ENCODE data around the gene HIVEP3. TPM values are rescaled to one million over a fixed set of nuclear protein-coding genes. Genes with fewer than 3 reads are reported as not detected.

HIVEP3 gene
- total RNA-seq, 2 experiments from 2014 or later = 18.6 to 20.4 TPM

- H3K9me3 Mint-ChIP-seq = no peaks in the 10 kb centered on the region
- H3K36me3 Mint-ChIP-seq (ENCODE audit: low read depth) = no peaks in the 10 kb centered on the region
- peaks cover 24% of the 10 kb centered on the region for H3K4me1 Mint-ChIP-seq (ENCODE audit: low read depth)
- ChIA-PET POLR2A (no interaction called here), CTCF (no interaction called here)
- intact Hi-C loops (cut with micrococcal nuclease) = no loop called here
- no peaks in the 10 kb centered on the region for H3K27me3 Mint-ChIP-seq
- DNase-seq (no peak), ATAC-seq (no peak)
- no peak overlapping the region for H3K4me3 Mint-ChIP-seq
- peak overlapping the region; percentile 35 for H3K27ac Mint-ChIP-seq
- no peak for TF ChIP-seq CTCF (IDR thresholded peaks at IDR 0.05)
Measured at GRCh38 chr1:41691424-41691823, 227.3 kb downstream of the HIVEP3 start.

- TF ChIP-seq CTCF (IDR thresholded peaks at IDR 0.05) = no peak
- Mint-ChIP-seq H3K9me3 (no peaks in the 10 kb centered on the region), H3K4me3 (no peak overlapping the region), H3K27ac (no peak overlapping the region), H3K27me3 (no peaks in the 10 kb centered on the region), H3K4me1 (ENCODE audit: low read depth) (peaks cover 30% of the 10 kb centered on the region), H3K36me3 (ENCODE audit: low read depth) (no peaks in the 10 kb centered on the region)
- ChIA-PET POLR2A (no interaction called here), CTCF (no interaction called here)
- intact Hi-C loops (cut with micrococcal nuclease) = no loop called here
- ATAC-seq = no peak
- no peak for DNase-seq
Measured at GRCh38 chr1:41690331-41690730, 228.4 kb downstream of the HIVEP3 start.

GRCh38 chr1:41689558-41689981, 229.2 kb downstream of the HIVEP3 start:
- Mint-ChIP-seq H3K27ac (no peak overlapping the region), H3K4me1 (ENCODE audit: low read depth) (peaks cover 37% of the 10 kb centered on the region), H3K27me3 (no peaks in the 10 kb centered on the region), H3K4me3 (no peak overlapping the region), H3K36me3 (ENCODE audit: low read depth) (no peaks in the 10 kb centered on the region), H3K9me3 (no peaks in the 10 kb centered on the region)
- no peak for TF ChIP-seq CTCF (IDR thresholded peaks at IDR 0.05)
- ATAC-seq = no peak
- CTCF ChIA-PET = no interaction called here
- intact Hi-C loops (cut with micrococcal nuclease) = no loop called here
- DNase-seq = no peak
- POLR2A ChIA-PET = no interaction called here

- no peaks in the 10 kb centered on the region for H3K27me3 Mint-ChIP-seq
- no peak overlapping the region for H3K4me3 Mint-ChIP-seq
- POLR2A ChIA-PET = interaction anchor here (0.9 kb wide), 1 partner anchor 105 kb away, joined by 3 read pairs; no protein-coding TSS in a partner anchor
- peaks cover 41% of the 10 kb centered on the region for H3K4me1 Mint-ChIP-seq (ENCODE audit: low read depth)
- no peak overlapping the region for H3K27ac Mint-ChIP-seq
- ATAC-seq (no peak), DNase-seq (no peak)
- intact Hi-C loops (cut with micrococcal nuclease) = no loop called here
- CTCF ChIA-PET = no interaction called here
- no peaks in the 10 kb centered on the region for H3K36me3 Mint-ChIP-seq (ENCODE audit: low read depth)
- no peak for TF ChIP-seq CTCF (IDR thresholded peaks at IDR 0.05)
- H3K9me3 Mint-ChIP-seq = no peaks in the 10 kb centered on the region
Measured at GRCh38 chr1:41689139-41689538, 229.6 kb downstream of the HIVEP3 start.

- ChIA-PET POLR2A (no interaction called here), CTCF (interaction anchor here (1.0 to 1.3 kb wide), 3 partner anchors 9 to 40 kb away, joined by 3 read pairs; no protein-coding TSS in a partner anchor)
- intact Hi-C loops (cut with micrococcal nuclease) = no loop called here
Measured at GRCh38 chr1:41687007-41687406, 231.7 kb downstream of the HIVEP3 start.

More at GRCh38 chr1:41687007-41687406, 231.7 kb downstream of the HIVEP3 start:
- DNase-seq (no peak), ATAC-seq (peak; percentile 24)
- TF ChIP-seq CTCF (IDR thresholded peaks at IDR 0.05) = no peak
- H3K4me3 Mint-ChIP-seq = no peak overlapping the region
- H3K36me3 Mint-ChIP-seq (ENCODE audit: low read depth) = no peaks in the 10 kb centered on the region
- H3K9me3 Mint-ChIP-seq = no peaks in the 10 kb centered on the region
- peaks cover 59% of the 10 kb centered on the region for H3K4me1 Mint-ChIP-seq (ENCODE audit: low read depth)
- H3K27me3 Mint-ChIP-seq = no peaks in the 10 kb centered on the region
- no peak overlapping the region for H3K27ac Mint-ChIP-seq
